DND-41 (cell line): ENCODE data around the gene HHLA2.

Experiments
- ATAC-seq: fragments of 200-7000 bp; cut with Tn5 transposase; 3 replicates; pipeline ENCODE4 v1.9.1; 2021; ENCODE audit warnings: low read depth; ENCODE audit not compliant: insufficient read depth
- DNase-seq: peaks from one replicate; pipeline ENCODE4 v3.0.0-alpha.2; 2020
- H2AFZ ChIP-seq: 2 replicates; pipeline ENCODE4 v1.6.0; 2012; ENCODE audit warnings: low read depth, low read length
- H3K27ac ChIP-seq: 2 replicates; pipeline ENCODE4 v1.5.1; 2012; ENCODE audit warnings: low read length, inconsistent platforms
- H3K27me3 ChIP-seq: fragments of 200-600 bp; sonication (generic); 2 replicates; pipeline ENCODE4 v1.6.0; 2012; ENCODE audit warnings: low read length, mild to moderate bottlenecking, inconsistent platforms; ENCODE audit not compliant: insufficient read depth, poor library complexity
- H3K36me3 ChIP-seq: 2 replicates; pipeline ENCODE4 v1.5.1; 2012; ENCODE audit warnings: low read length, inconsistent platforms; ENCODE audit not compliant: insufficient read depth
- H3K4me1 ChIP-seq: 2 replicates; pipeline ENCODE4 v1.5.1; 2012; ENCODE audit warnings: mild to moderate bottlenecking, low read length; ENCODE audit not compliant: insufficient read depth
- H3K4me2 ChIP-seq: 2 replicates; pipeline ENCODE4 v1.6.0; 2012; ENCODE audit warnings: mild to moderate bottlenecking, moderate library complexity, low read length, inconsistent platforms; ENCODE audit not compliant: insufficient read depth
- H3K4me3 ChIP-seq, 2 experiments: fragments of 200-600 bp in 1 of 2; shearing (Covaris generic) in 1 of 2; 2 replicates each; pipeline ENCODE4 v1.5.1; 2012 to 2016; ENCODE audit warnings: inconsistent platforms in 2 of 2, low read length in 2 of 2, mild to moderate bottlenecking in 2 of 2, low read depth in 1 of 2, moderate library complexity in 1 of 2
- H3K79me2 ChIP-seq: 2 replicates; pipeline ENCODE4 v1.6.0; 2012; ENCODE audit warnings: low read length, inconsistent platforms; ENCODE audit not compliant: insufficient read depth
- H3K9ac ChIP-seq: 2 replicates; pipeline ENCODE4 v1.6.0; 2012; ENCODE audit warnings: low read depth, mild to moderate bottlenecking, inconsistent platforms, low read length, moderate library complexity
- H3K9me3 ChIP-seq: 2 replicates; pipeline ENCODE4 v1.5.1; 2012; ENCODE audit warnings: low read length, moderate library complexity, mild to moderate bottlenecking, inconsistent platforms; ENCODE audit not compliant: insufficient read depth, severe bottlenecking
- H4K20me1 ChIP-seq: 2 replicates; pipeline ENCODE4 v1.6.0; 2012; ENCODE audit warnings: low read length; ENCODE audit not compliant: insufficient read depth
- EZH2 ChIP-seq: IDR thresholded peaks from 3 replicates; pipeline ENCODE4 v1.6.1; 2012; ENCODE audit warnings: borderline replicate concordance, low read depth, mild to moderate bottlenecking, moderate library complexity, low read length, inconsistent platforms; ENCODE audit not compliant: severe bottlenecking
- TF ChIP-seq, protein P1 (sequence below): IDR thresholded peaks from 2 replicates; pipeline ENCODE4 v1.5.1; 2012; ENCODE audit warnings: borderline replicate concordance, low read length, moderate library complexity, mild to moderate bottlenecking; ENCODE audit not compliant: poor library complexity, severe bottlenecking; ENCODE audit errors: extremely low read depth

Gene HHLA2

DNA sequence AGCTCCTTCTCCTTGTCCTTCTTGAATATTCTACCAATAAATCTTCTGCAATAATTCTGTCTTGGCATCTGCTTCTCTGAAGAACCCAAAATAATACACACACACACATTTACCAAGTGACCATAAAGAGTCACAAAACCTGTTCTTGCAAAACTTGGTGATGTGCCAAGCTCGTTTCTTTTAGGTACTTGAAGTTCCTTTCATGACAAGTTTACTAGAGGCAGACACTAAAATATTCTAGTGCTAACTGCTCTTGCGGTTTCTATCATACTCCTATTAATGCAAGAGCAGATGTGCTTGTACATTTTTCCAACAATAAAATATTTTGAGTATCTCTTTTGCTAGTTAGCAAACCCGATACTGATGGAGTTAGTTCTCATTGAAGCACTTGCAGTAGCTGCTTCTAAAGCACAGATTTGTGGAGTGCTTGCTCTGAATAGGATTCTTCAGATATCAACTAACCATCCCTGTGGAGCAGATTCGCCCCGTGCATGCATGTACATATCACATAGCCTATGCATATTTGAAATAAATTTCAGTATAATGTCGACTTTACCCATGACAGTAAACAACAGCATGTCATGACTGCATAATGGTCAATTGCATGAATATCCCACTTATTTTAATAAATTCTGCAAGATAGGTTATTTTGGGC lies 23.2 kb downstream of the HHLA2 start:
- H3K9ac ChIP-seq: no peak overlapping the region
- ATAC-seq (no peak), DNase-seq (no peak)
- no peak overlapping the region for H3K4me3 ChIP-seq
- H2AFZ ChIP-seq: no peak overlapping the region
- H3K4me1 ChIP-seq: no peaks in the 10 kb centered on the region
- no peaks in the 10 kb centered on the region for H3K9me3 ChIP-seq
- no peaks in the 10 kb centered on the region for H3K36me3 ChIP-seq
- H3K4me2 ChIP-seq: no peak overlapping the region
- H3K79me2 ChIP-seq: no peaks in the 10 kb centered on the region
- H4K20me1 ChIP-seq: no peaks in the 10 kb centered on the region
- H3K27ac ChIP-seq: no peak overlapping the region
- H3K27me3 ChIP-seq: no peaks in the 10 kb centered on the region
- no peak for TF ChIP-seq EZH2
- TF ChIP-seq, protein P1, sequence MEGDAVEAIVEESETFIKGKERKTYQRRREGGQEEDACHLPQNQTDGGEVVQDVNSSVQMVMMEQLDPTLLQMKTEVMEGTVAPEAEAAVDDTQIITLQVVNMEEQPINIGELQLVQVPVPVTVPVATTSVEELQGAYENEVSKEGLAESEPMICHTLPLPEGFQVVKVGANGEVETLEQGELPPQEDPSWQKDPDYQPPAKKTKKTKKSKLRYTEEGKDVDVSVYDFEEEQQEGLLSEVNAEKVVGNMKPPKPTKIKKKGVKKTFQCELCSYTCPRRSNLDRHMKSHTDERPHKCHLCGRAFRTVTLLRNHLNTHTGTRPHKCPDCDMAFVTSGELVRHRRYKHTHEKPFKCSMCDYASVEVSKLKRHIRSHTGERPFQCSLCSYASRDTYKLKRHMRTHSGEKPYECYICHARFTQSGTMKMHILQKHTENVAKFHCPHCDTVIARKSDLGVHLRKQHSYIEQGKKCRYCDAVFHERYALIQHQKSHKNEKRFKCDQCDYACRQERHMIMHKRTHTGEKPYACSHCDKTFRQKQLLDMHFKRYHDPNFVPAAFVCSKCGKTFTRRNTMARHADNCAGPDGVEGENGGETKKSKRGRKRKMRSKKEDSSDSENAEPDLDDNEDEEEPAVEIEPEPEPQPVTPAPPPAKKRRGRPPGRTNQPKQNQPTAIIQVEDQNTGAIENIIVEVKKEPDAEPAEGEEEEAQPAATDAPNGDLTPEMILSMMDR: no peak

DNA sequence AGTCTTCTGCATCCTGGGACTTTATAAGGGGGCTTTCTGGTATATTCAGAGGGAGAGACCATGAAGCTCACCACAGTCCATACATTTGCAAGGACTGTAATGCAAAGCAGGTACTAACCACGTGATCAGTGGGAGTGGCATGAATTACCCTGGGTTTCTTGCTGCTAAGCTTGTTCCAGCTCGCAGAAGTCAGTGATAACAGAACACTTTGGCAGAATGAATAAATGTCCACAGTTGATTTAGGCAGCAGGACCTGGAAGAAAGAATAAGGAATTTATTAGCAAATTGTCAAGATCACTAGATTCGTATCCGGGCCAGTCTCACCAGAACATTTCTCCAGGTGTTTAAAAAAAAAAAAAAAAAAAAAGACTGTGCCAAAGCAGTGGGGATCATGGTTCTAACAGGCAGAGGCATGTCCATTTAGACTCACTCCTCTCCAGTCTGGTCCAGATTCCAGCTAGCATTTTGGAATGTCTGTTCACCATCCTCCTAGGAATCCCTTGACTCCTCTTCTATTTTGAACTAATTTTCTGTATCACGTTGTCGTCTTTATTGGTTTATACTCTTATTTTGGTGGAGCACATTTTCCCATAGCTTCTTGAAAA lies 24.5 kb downstream of the HHLA2 start:
- Histone ChIP-seq H3K9me3 (no peaks in the 10 kb centered on the region), H3K27ac (no peak overlapping the region), H3K27me3 (no peaks in the 10 kb centered on the region), H2AFZ (no peak overlapping the region), H3K36me3 (no peaks in the 10 kb centered on the region), H4K20me1 (no peaks in the 10 kb centered on the region), H3K79me2 (no peaks in the 10 kb centered on the region), H3K4me2 (no peak overlapping the region), H3K9ac (no peak overlapping the region), H3K4me1 (no peaks in the 10 kb centered on the region), H3K4me3 (no peak overlapping the region)
- TF ChIP-seq EZH2: no peak
- TF ChIP-seq, protein P1: no peak
- DNase-seq: no peak
- ATAC-seq: no peak

DNA sequence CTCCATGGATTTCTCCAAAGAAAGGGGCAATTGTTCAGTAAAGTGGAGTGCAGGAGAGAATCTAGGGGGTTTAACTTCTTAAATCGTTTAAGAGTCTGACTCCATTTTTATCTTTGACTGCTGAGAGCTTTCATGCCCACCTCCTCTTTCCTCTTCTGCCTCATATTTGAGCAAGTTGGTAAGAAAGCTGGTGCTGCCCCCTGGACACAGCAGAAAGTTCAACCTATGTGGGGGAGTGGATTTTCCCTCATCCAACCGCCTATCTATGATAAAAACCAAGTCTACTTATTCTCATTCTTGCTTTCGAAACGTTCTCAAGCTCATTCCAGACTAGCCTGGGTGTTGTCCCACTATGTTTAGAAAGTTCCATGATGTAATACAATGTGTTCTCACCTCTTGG lies 26.0 kb downstream of the HHLA2 start:
- H3K79me2 ChIP-seq: no peaks in the 10 kb centered on the region
- H3K9me3 ChIP-seq: no peaks in the 10 kb centered on the region
- no peak overlapping the region for H3K9ac ChIP-seq
- TF ChIP-seq, protein P1: peak; percentile 4
- TF ChIP-seq EZH2: no peak
- ATAC-seq (no peak), DNase-seq (no peak)
- H3K4me3 ChIP-seq: no peak overlapping the region
- H3K27ac ChIP-seq: no peak overlapping the region
- no peaks in the 10 kb centered on the region for H3K36me3 ChIP-seq
- no peaks in the 10 kb centered on the region for H4K20me1 ChIP-seq
- H3K27me3 ChIP-seq: no peaks in the 10 kb centered on the region
- H2AFZ ChIP-seq: peak overlapping the region; percentile 3; the same call in 1 of the 2 replicates
- H3K4me2 ChIP-seq: no peak overlapping the region
- no peaks in the 10 kb centered on the region for H3K4me1 ChIP-seq
